HFFc6 (cell line): ENCODE data around the gene ATP8A2. TPM values are rescaled to one million over a fixed set of nuclear protein-coding genes. Genes with fewer than 3 reads are reported as not detected.

ENCODE experiments used
- DNase-seq: peaks from one replicate; pipeline ENCODE4 v3.0.0-alpha.2; 2018
- H3K27ac Mint-ChIP-seq: 2 replicates; pipeline ENCODE4 v1.8.0; 2020; ENCODE audit warnings: mild to moderate bottlenecking, mixed read lengths
- H3K27me3 Mint-ChIP-seq: 2 replicates; pipeline ENCODE4 v1.8.0; 2021; ENCODE audit warnings: mild to moderate bottlenecking, moderate library complexity, mixed read lengths; ENCODE audit not compliant: insufficient read depth
- H3K36me3 Mint-ChIP-seq: 2 replicates; pipeline ENCODE4 v1.8.0; 2021; ENCODE audit warnings: low read depth, mixed read lengths
- H3K4me1 Mint-ChIP-seq: 2 replicates; pipeline ENCODE4 v1.8.0; 2020; ENCODE audit warnings: low read depth, mixed read lengths
- H3K4me3 Mint-ChIP-seq: 2 replicates; pipeline ENCODE4 v1.8.0; 2020; ENCODE audit warnings: mild to moderate bottlenecking, moderate library complexity, mixed read lengths
- H3K9me3 Mint-ChIP-seq: 2 replicates; pipeline ENCODE4 v1.8.0; 2020; ENCODE audit warnings: mild to moderate bottlenecking, mixed read lengths
- CTCF ChIP-seq: fragments of 200-600 bp; sonication (generic); IDR thresholded peaks from 2 replicates; pipeline ENCODE4 v1.5.0; 2021; ENCODE audit warnings: antibody characterized with exemption, mild to moderate bottlenecking
- total RNA-seq, 6 experiments: library from RNA; stranded (reverse); fragmentation: NEBNext Ultra II Directional; extraction: Animal tissue kit (Norgen Biotek cat#: 25700); gene quantifications; 2 replicates in 1 of 6; 3 replicates in 5 of 6; pipeline ENCODE4 v1.2.3, GENCODE V29; 2021

ATP8A2 gene
- total RNA-seq, 6 experiments from 2014 or later = 0.02 TPM; not detected in 5

GRCh38 chr13:25862156-25862555 lies 490.4 kb downstream of the ATP8A2 start:
- Mint-ChIP-seq H3K9me3 (peaks cover 35% of the 10 kb centered on the region), H3K4me1 (no peaks in the 10 kb centered on the region), H3K27me3 (peaks cover 1% of the 10 kb centered on the region; the same call in 1 of the 2 replicates), H3K4me3 (no peak overlapping the region), H3K27ac (no peak overlapping the region), H3K36me3 (no peaks in the 10 kb centered on the region; the same call in 1 of the 2 replicates)
- TF ChIP-seq CTCF = no peak
- no peak for DNase-seq

- no peak overlapping the region for H3K4me3 Mint-ChIP-seq
- no peak for DNase-seq
- H3K9me3 Mint-ChIP-seq = peaks cover 27% of the 10 kb centered on the region
- no peaks in the 10 kb centered on the region; the same call in 1 of the 2 replicates for H3K36me3 Mint-ChIP-seq
- H3K27ac Mint-ChIP-seq = no peak overlapping the region
- H3K27me3 Mint-ChIP-seq = no peaks in the 10 kb centered on the region
- no peaks in the 10 kb centered on the region for H3K4me1 Mint-ChIP-seq
- no peak for TF ChIP-seq CTCF
Observed at GRCh38 chr13:25864116-25864515, 492.3 kb downstream of the ATP8A2 start.

GRCh38 chr13:25864936-25865335 lies 493.2 kb downstream of the ATP8A2 start:
- no peak overlapping the region for H3K27ac Mint-ChIP-seq
- no peaks in the 10 kb centered on the region; the same call in 1 of the 2 replicates for H3K36me3 Mint-ChIP-seq
- no peak for DNase-seq
- H3K4me3 Mint-ChIP-seq = no peak overlapping the region
- no peak for TF ChIP-seq CTCF
- H3K27me3 Mint-ChIP-seq = no peaks in the 10 kb centered on the region
- H3K9me3 Mint-ChIP-seq = peaks cover 34% of the 10 kb centered on the region
- H3K4me1 Mint-ChIP-seq = no peaks in the 10 kb centered on the region

GRCh38 chr13:25865391-25865790 lies 493.6 kb downstream of the ATP8A2 start:
- H3K27ac Mint-ChIP-seq = no peak overlapping the region
- no peak for TF ChIP-seq CTCF
- H3K4me1 Mint-ChIP-seq = no peaks in the 10 kb centered on the region
- peaks cover 38% of the 10 kb centered on the region for H3K9me3 Mint-ChIP-seq
- no peaks in the 10 kb centered on the region; the same call in 1 of the 2 replicates for H3K36me3 Mint-ChIP-seq
- no peak overlapping the region for H3K4me3 Mint-ChIP-seq
- DNase-seq = no peak
- no peaks in the 10 kb centered on the region for H3K27me3 Mint-ChIP-seq

GRCh38 chr13:25867038-25867437 lies 495.3 kb downstream of the ATP8A2 start:
- H3K27me3 Mint-ChIP-seq = no peaks in the 10 kb centered on the region; the same call in 1 of the 2 replicates
- no peak for DNase-seq

More at GRCh38 chr13:25867038-25867437, 495.3 kb downstream of the ATP8A2 start:
- no peak overlapping the region for H3K27ac Mint-ChIP-seq
- H3K36me3 Mint-ChIP-seq = no peaks in the 10 kb centered on the region; the same call in 1 of the 2 replicates
- TF ChIP-seq CTCF = no peak
- peaks cover 40% of the 10 kb centered on the region for H3K9me3 Mint-ChIP-seq
- H3K4me3 Mint-ChIP-seq = no peak overlapping the region
- no peaks in the 10 kb centered on the region for H3K4me1 Mint-ChIP-seq
